NB4 (cell line): Measurements from ENCODE around the gene ZNF710.
A peak's percentile ranks its signal among the peaks of the same experiment; 100 is the strongest.

Experiments
- DNase-seq: peaks from one replicate; pipeline ENCODE4 v3.0.0; 2010; ENCODE audit warnings: low read depth
- H3K4me3 ChIP-seq: one replicate; pipeline ENCODE4 v1.5.1; 2011; ENCODE audit warnings: mild to moderate bottlenecking, low read depth, low read length, moderate library complexity
- MAX ChIP-seq: IDR thresholded peaks from 2 replicates; pipeline ENCODE4 v1.6.1; 2011; ENCODE audit warnings: low read depth, low read length
- MYC ChIP-seq: IDR thresholded peaks from 2 replicates; pipeline ENCODE4 v1.6.1; 2011; ENCODE audit warnings: low read depth, low read length
- POLR2A ChIP-seq: IDR thresholded peaks from 2 replicates; pipeline ENCODE4 v1.6.1; 2011; ENCODE audit warnings: mild to moderate bottlenecking; ENCODE audit not compliant: insufficient read length; ENCODE audit errors: extremely low read depth
- TF ChIP-seq, protein P1 (sequence below): IDR thresholded peaks from one replicate; pipeline ENCODE4 v1.5.1; 2012; ENCODE audit warnings: low read depth, low read length

ZNF710 gene

DNA sequence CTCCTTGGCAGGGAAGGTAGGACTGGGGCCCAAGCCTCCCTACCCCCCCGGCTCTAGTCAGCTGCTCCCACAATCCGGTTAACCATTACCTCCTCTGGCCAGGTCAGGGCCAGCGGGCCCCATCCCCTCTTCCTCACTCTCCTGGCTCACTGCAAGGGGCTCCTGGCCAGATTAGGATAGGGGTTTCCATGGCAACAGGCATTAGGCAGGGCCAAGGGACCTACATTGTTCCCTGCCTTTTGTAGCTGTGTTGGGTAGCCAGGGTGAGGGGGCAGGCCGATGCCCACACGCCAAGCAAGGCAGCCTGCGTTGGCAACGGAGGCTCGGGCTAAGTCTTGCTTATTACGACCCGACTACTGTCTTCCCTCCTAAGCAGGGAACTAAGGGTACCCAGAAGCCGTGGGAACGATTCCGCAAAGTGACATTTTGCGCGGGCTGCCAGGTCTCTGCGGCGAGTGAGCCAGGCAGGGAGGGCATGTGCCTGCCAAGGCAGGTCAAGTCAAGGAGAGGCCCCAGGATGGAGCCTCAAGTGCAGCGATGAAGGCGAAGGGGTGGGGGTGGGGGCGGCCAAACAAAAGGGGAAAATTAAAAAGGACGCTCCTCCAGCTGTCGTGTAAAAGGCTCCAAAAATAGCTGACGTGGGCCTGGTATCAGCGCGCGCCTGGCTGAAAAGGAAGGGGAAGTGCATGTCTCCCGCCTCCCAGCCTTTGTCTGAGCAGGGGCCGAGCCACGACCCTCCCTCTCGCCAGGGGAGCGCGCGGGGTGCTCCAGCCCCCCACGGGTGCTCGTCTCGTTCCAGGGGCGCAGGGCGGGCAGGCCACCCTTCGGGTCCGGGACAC lies 100.2 kb downstream of the ZNF710 start:
- peak; percentile 86 for DNase-seq
- TF ChIP-seq MYC, result peak; percentile 72
- peak; percentile 65 for TF ChIP-seq MAX
- no peak for TF ChIP-seq POLR2A
- H3K4me3 ChIP-seq, result peak overlapping the region; percentile 68

- peak; percentile 90 for DNase-seq
- no peak for TF ChIP-seq MAX
- TF ChIP-seq POLR2A, result peak; percentile 98
- 0 out of 2 replicates have a peak, but pooled peaks have one; percentile 9 for TF ChIP-seq MYC
- TF ChIP-seq, protein P1, sequence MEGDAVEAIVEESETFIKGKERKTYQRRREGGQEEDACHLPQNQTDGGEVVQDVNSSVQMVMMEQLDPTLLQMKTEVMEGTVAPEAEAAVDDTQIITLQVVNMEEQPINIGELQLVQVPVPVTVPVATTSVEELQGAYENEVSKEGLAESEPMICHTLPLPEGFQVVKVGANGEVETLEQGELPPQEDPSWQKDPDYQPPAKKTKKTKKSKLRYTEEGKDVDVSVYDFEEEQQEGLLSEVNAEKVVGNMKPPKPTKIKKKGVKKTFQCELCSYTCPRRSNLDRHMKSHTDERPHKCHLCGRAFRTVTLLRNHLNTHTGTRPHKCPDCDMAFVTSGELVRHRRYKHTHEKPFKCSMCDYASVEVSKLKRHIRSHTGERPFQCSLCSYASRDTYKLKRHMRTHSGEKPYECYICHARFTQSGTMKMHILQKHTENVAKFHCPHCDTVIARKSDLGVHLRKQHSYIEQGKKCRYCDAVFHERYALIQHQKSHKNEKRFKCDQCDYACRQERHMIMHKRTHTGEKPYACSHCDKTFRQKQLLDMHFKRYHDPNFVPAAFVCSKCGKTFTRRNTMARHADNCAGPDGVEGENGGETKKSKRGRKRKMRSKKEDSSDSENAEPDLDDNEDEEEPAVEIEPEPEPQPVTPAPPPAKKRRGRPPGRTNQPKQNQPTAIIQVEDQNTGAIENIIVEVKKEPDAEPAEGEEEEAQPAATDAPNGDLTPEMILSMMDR, result no peak
- H3K4me3 ChIP-seq, result peak within 1 kb of the TSS; percentile 71
Measured at GRCh38 chr15:90101969-90102890, 101.1 kb downstream of the ZNF710 start, which contains the start of gene IDH2. TSS of gene IDH2 (minus strand) at chr15:90102468. CDS start at chr15:90102390, 78 bp downstream.

- no peak for DNase-seq
- TF ChIP-seq MAX, result no peak
- TF ChIP-seq MYC, result no peak
- TF ChIP-seq, protein P1, result no peak
- no peak for TF ChIP-seq POLR2A
- no peak overlapping the region for H3K4me3 ChIP-seq
Measured at GRCh38 chr15:90103701-90104329, 102.7 kb downstream of the ZNF710 start.

DNA sequence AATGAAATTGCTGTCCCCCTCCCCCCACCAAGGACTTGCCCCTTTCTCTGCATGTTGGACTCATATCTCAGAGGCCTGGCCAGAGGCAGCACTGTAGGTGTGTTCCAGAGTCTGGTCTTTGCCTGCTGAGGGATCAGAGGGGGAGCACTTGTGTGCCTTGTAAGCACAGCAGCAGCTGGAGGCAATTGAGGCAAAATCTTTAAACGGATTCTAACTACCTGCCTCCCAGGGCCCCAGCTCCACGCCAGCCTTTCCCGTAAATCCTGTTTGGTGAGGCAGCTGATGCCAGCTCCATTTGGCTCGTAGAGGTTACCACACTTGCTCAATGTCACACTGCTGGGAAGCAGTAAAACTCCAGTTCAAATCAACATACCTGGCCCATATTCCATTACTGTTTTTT lies 103.4 kb downstream of the ZNF710 start:
- no peak overlapping the region for H3K4me3 ChIP-seq
- no peak for DNase-seq
- TF ChIP-seq, protein P1, result no peak
- TF ChIP-seq MYC, result no peak
- no peak for TF ChIP-seq MAX
- TF ChIP-seq POLR2A, result no peak

- no peak for TF ChIP-seq POLR2A
- TF ChIP-seq, protein P1, result no peak
- TF ChIP-seq MAX, result no peak
- no peak for TF ChIP-seq MYC
- DNase-seq, result no peak
- H3K4me3 ChIP-seq, result no peak overlapping the region
Measured at GRCh38 chr15:90105521-90105920, 104.4 kb downstream of the ZNF710 start.
